PC-9 (cell line): Measurements from ENCODE around the gene STX12. TPM values are rescaled to one million over a fixed set of nuclear protein-coding genes. Genes with fewer than 3 reads are reported as not detected.

Experiments
- BruUV-seq: library from RNA; stranded (reverse); fragments of 400-500 nt; replicated peaks from 2 replicates; lab custom pipeline; 2021; lab: Mats Ljungman, UMichigan
- CTCF ChIA-PET: fragments of 300-600 bp; sonication (Branson Sonifier 250); formaldehyde crosslinking; loops from one replicate; lab custom pipeline; 2022; ENCODE audit warnings: antibody characterized with exemption; lab: Charles Lee
- POLR2A ChIA-PET: fragments of 300-600 bp; sonication (Branson Sonifier 250); formaldehyde crosslinking; loops from one replicate; lab custom pipeline; 2022; ENCODE audit warnings: antibody characterized with exemption; ENCODE audit not compliant: unreplicated experiment; lab: Charles Lee
- DNase-seq, 2 experiments: peaks; one replicate each; pipeline versions ENCODE4 v3.0.0 to v3.0.0-alpha.2; 2015 to 2022; ENCODE audit warnings: mixed read lengths in 1 of 2
- H2AFZ ChIP-seq: fragments of 200-600 bp; sonication (generic); 2 replicates; pipeline ENCODE4 v1.8.1; 2017; ENCODE audit warnings: antibody characterized with exemption
- H3F3A ChIP-seq: fragments of 200-600 bp; sonication (generic); 2 replicates; pipeline ENCODE4 v1.8.1; 2017; ENCODE audit warnings: antibody characterized with exemption, mild to moderate bottlenecking, low read depth; ENCODE audit not compliant: insufficient read depth
- H3K27ac ChIP-seq: fragments of 200-600 bp; sonication (generic); 2 replicates; pipeline ENCODE4 v1.6.1; 2016; ENCODE audit warnings: mixed run types
- H3K27me3 ChIP-seq: fragments of 200-600 bp; sonication (generic); 2 replicates; pipeline ENCODE4 v1.6.1; 2016; ENCODE audit warnings: low read depth, mixed run types; ENCODE audit not compliant: insufficient read depth
- H3K36me3 ChIP-seq: fragments of 200-600 bp; sonication (generic); 2 replicates; pipeline ENCODE4 v1.6.1; 2016; ENCODE audit warnings: low read depth, mixed run types
- H3K4me1 ChIP-seq: fragments of 200-600 bp; sonication (generic); replicated peaks from 2 replicates; pipeline ENCODE4 v1.6.1; 2016; ENCODE audit warnings: mixed run types; ENCODE audit not compliant: insufficient read depth
- H3K4me2 ChIP-seq: fragments of 200-600 bp; sonication (generic); 2 replicates; pipeline ENCODE4 v1.6.1; 2017; ENCODE audit warnings: mixed run types
- H3K4me3 ChIP-seq: fragments of 200-600 bp; sonication (generic); 2 replicates; pipeline ENCODE4 v1.6.1; 2016; ENCODE audit warnings: mixed run types
- H3K79me2 ChIP-seq: fragments of 200-600 bp; sonication (generic); 2 replicates; pipeline ENCODE4 v1.6.1; 2017; ENCODE audit warnings: low read depth, mixed run types
- H3K9me2 ChIP-seq: fragments of 200-600 bp; sonication (generic); 2 replicates; pipeline ENCODE4 v1.8.1; 2017; ENCODE audit warnings: mild to moderate bottlenecking; ENCODE audit not compliant: insufficient read depth
- H3K9me3 ChIP-seq: fragments of 200-600 bp; sonication (generic); 2 replicates; pipeline ENCODE4 v1.8.1; 2016; ENCODE audit warnings: low read depth; ENCODE audit not compliant: insufficient read depth
- H4K20me1 ChIP-seq: fragments of 200-600 bp; sonication (generic); 2 replicates; pipeline ENCODE4 v1.8.1; 2017; ENCODE audit not compliant: insufficient read depth
- CTCF ChIP-seq: fragments of 200-600 bp; sonication (generic); conservative IDR thresholded peaks from 2 replicates; pipeline ENCODE4 v1.6.1; 2017; ENCODE audit warnings: mixed run types, antibody characterized with exemption, mild to moderate bottlenecking, moderate library complexity
- EZH2 ChIP-seq: fragments of 200-600 bp; sonication (generic); IDR thresholded peaks from 2 replicates; pipeline ENCODE4 v1.8.0; 2017; ENCODE audit warnings: antibody characterized with exemption, low read depth
- intact Hi-C: fragments of 100-400 bp; cut with micrococcal nuclease; formaldehyde crosslinking; loops from one replicate; pipeline ENCODE4 v1.10.0; 2022; ENCODE audit not compliant: unreplicated experiment
- total RNA-seq: library from RNA; stranded (reverse); gene quantifications from 2 replicates; pipeline ENCODE4 v1.2.3, GENCODE V29; 2021

STX12 gene
- total RNA-seq, 1 experiment from 2014 or later, result 23.7 TPM

GRCh38 chr1:27865821-27866220 lies 92.8 kb downstream of the STX12 start:
- intact Hi-C loops, result no loop called here
- Histone ChIP-seq H3K79me2 (no peaks in the 10 kb centered on the region), H3K4me3 (no peak overlapping the region), H3K9me3 (no peaks in the 10 kb centered on the region), H3K4me2 (no peak overlapping the region), H4K20me1 (no peaks in the 10 kb centered on the region), H3K9me2 (no peaks in the 10 kb centered on the region), H3K36me3 (no peaks in the 10 kb centered on the region), H3K27ac (no peak overlapping the region), H3K27me3 (no peaks in the 10 kb centered on the region), H3F3A (peaks cover 12% of the 10 kb centered on the region; the same call in 1 of the 2 replicates), H3K4me1 (peaks cover 25% of the 10 kb centered on the region), H2AFZ (no peak overlapping the region)
- BruUV-seq, result no TSS peak
- no peak for DNase-seq
- POLR2A ChIA-PET, result no interaction called here
- CTCF ChIA-PET, result no interaction called here
- TF ChIP-seq CTCF (no peak), EZH2 (no peak)

GRCh38 chr1:27868556-27868931 lies 95.5 kb downstream of the STX12 start:
- Histone ChIP-seq H3K4me2 (no peak overlapping the region), H3K27me3 (no peaks in the 10 kb centered on the region), H3K4me3 (no peak overlapping the region), H3K9me2 (no peaks in the 10 kb centered on the region), H3K36me3 (no peaks in the 10 kb centered on the region), H3F3A (peaks cover 9% of the 10 kb centered on the region; the same call in 1 of the 2 replicates), H3K4me1 (peaks cover 14% of the 10 kb centered on the region), H2AFZ (no peak overlapping the region), H3K79me2 (no peaks in the 10 kb centered on the region), H4K20me1 (no peaks in the 10 kb centered on the region), H3K9me3 (no peaks in the 10 kb centered on the region), H3K27ac (no peak overlapping the region)
- TF ChIP-seq CTCF (no peak), EZH2 (no peak)
- CTCF ChIA-PET, result no interaction called here
- intact Hi-C loops, result no loop called here
- POLR2A ChIA-PET, result no interaction called here
- DNase-seq, result no peak
- no TSS peak for BruUV-seq

- Histone ChIP-seq H3K4me1 (peaks cover 9% of the 10 kb centered on the region), H3K27ac (no peak overlapping the region), H4K20me1 (no peaks in the 10 kb centered on the region), H3K79me2 (no peaks in the 10 kb centered on the region), H3K27me3 (no peaks in the 10 kb centered on the region), H3K36me3 (no peaks in the 10 kb centered on the region), H3F3A (peaks cover 6% of the 10 kb centered on the region; the same call in 1 of the 2 replicates), H3K4me2 (no peak overlapping the region), H2AFZ (no peak overlapping the region), H3K9me2 (no peaks in the 10 kb centered on the region), H3K4me3 (no peak overlapping the region), H3K9me3 (no peaks in the 10 kb centered on the region)
- POLR2A ChIA-PET, result no interaction called here
- CTCF ChIA-PET, result no interaction called here
- no TSS peak for BruUV-seq
- DNase-seq, result no peak
- intact Hi-C loops, result no loop called here
- no peak for TF ChIP-seq CTCF
- no peak for TF ChIP-seq EZH2
Observed at GRCh38 chr1:27868932-27869718, 96.1 kb downstream of the STX12 start.
